Inferior parietal cortex (tissue), 1 donor: ENCODE results near the gene ACSL6.

Experiments
- DNase-seq: peaks from one replicate; pipeline ENCODE4 v3.0.0-alpha.2; 2016; ENCODE audit errors: extremely low spot score

Gene ACSL6

GRCh38 chr5:132016721-132017250 is 5.3 kb upstream of the ACSL6 start:
- DNase-seq = no peak

- no peak for DNase-seq
Measured at GRCh38 chr5:132013711-132014110, 2.3 kb upstream of the ACSL6 start.

GRCh38 chr5:132013006-132013689 is 1.7 kb upstream of the ACSL6 start:
- DNase-seq = no peak

- no peak for DNase-seq
Measured at GRCh38 chr5:132012371-132013005, 1.0 kb upstream of the ACSL6 start.

GRCh38 chr5:132010989-132011621 is 353 bp downstream of the ACSL6 start:
- DNase-seq = no peak

GRCh38 chr5:132010645-132010988 is 841 bp downstream of the ACSL6 start:
- no peak for DNase-seq

- no peak for DNase-seq
Measured at GRCh38 chr5:132009706-132010405, 1.6 kb downstream of the ACSL6 start.

- no peak for DNase-seq
Measured at GRCh38 chr5:132008961-132009680, 2.3 kb downstream of the ACSL6 start.

GRCh38 chr5:132008163-132008473 is 3.3 kb downstream of the ACSL6 start:
- DNase-seq = no peak

- peak; percentile 91 for DNase-seq
Measured at GRCh38 chr5:132007399-132008162, 3.9 kb downstream of the ACSL6 start.

- no peak for DNase-seq
Measured at GRCh38 chr5:132006331-132007120, 4.9 kb downstream of the ACSL6 start.

GRCh38 chr5:132005591-132005990 is 5.9 kb downstream of the ACSL6 start:
- no peak for DNase-seq

GRCh38 chr5:132003982-132004381 is 7.5 kb downstream of the ACSL6 start:
- no peak for DNase-seq

- DNase-seq = peak; percentile 85
Measured at GRCh38 chr5:132003170-132003744, 8.2 kb downstream of the ACSL6 start.

- DNase-seq = no peak
Measured at GRCh38 chr5:132002757-132003156, 8.7 kb downstream of the ACSL6 start.

- no peak for DNase-seq
Measured at GRCh38 chr5:132001647-132002561, 9.6 kb downstream of the ACSL6 start.

GRCh38 chr5:132000677-132001453 is 10.6 kb downstream of the ACSL6 start:
- DNase-seq = no peak

GRCh38 chr5:132000241-132000490 is 11.3 kb downstream of the ACSL6 start:
- DNase-seq = no peak
